Stimulated activated CD4-positive, alpha-beta T cell treated with anti-CD3 and anti-CD28 coated beads, Interleukin-4, amount 100 ng/mL, for 48 hours (primary cell): ENCODE measurements around the gene GNE.
"Not testable (repeated sequence)": the region's sequence is repeated elsewhere in the genome, so short reads cannot be mapped to it uniquely, and the experiment has no call there.

Experiments used
- DNase-seq, 2 donors: peaks; one replicate each; pipeline ENCODE4 v3.0.0-alpha.2; 2020; ENCODE audit warnings: low read depth in 2 of 2

GNE gene

DNA sequence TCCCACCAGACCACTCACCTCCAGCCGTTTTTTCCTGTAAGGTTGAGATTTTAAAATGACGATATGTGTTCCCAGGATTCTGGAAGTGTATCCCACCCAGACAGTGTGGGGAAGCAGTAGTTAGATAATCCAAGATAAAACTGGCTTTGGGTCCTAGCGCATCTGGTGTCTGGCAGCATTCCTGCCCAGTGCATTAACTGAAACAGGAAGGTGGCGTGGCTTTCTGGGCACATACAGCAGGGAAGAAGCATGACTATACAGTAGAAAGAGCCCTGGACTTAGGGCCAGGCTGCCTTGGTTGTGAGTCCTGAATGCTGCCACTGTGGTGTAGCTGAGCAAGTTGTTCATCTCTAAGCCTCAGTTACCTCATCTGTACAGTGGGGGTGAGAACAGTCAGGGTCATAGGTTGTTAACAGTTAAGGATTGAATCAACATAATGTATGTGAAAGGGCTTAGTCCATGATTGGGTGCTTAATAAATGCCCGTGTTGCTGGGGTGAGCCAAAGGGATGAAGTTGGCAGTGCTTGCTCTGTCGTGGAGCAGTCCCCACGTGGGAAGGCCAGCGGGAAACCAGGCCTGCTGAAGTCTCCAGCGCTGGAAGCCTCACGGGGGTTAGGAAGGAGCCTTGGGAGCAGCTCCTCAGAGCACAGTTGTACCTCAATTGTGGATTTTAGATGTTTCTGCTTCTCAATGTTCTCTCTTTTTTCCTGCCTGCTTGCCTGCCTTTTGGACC, 49.6 kb downstream of the GNE start:
- no peak for DNase-seq

DNA sequence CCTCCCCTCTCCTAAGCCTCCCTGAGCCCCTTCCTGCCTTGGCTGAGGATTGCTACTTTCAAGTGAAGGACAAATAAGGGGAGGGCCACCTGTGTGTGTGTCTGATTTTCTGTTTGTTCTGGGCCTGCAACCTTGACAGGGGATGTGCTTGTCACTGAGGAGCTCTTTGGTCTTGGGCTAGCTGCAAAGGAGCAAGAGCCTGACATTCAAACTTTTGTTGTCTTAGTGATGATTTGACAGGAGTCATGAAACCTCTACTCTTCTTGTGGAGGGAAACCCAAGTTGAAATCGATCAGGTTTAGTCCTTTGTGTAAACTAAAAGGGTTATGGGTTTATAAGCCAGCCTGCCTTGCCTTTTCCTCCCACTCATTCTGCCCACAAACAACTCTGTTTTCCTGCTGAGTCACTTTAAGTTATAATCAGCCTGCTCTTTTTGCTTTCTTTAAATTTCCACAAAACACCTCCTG, 50.7 kb downstream of the GNE start:
- no peak for DNase-seq

DNA sequence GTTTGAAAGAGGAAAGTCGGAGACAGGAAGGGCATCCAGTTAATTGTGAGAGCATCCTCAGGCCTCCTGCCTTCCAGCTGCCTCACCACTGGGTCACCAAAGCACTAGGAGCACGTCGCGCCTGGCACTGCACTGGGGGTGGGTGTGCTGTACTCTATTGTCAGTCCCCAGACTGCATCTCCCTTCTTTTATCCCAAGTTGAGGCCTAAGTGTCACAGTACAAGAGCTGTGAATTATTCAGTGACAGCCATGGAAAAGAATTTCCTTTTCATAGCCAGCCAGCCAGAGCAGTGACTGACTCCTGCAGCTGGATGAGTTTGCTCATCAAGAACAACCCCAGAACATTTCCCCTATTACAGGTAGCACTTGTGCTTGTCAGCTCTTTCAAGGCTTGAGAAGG, 51.2 kb downstream of the GNE start:
- DNase-seq = no peak

DNA sequence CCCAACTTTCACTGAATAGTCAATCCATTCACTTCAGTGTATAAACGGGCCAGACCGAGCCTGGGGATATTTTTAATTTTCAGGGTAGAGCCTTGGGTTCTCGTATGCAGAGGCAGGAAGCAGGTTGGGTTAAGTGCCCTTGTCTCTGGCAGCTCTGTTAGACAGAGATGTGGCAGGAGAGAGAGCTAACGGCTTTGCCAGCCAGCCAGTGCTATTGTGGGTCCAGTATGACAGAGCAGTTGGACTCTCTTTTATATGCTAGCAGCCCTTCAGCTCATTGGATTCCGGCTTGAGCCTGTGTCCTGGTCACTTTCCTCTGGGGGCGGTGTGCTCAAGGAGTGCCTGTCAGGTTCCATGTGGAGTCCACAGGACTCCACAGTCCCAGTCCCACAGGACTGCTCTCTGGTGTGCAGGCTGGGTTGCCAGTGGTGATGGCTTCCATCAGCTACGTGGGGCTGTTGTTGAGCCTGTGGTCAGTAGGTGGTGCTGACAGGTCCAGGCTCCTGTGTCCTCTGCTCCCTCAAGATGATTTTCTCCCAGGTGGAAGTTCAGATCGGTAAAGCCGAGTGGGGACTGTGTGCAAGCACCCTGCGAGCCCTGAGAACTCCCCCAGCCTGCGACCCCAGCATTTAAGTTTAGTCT, 53.2 kb downstream of the GNE start:
- DNase-seq = no peak

DNA sequence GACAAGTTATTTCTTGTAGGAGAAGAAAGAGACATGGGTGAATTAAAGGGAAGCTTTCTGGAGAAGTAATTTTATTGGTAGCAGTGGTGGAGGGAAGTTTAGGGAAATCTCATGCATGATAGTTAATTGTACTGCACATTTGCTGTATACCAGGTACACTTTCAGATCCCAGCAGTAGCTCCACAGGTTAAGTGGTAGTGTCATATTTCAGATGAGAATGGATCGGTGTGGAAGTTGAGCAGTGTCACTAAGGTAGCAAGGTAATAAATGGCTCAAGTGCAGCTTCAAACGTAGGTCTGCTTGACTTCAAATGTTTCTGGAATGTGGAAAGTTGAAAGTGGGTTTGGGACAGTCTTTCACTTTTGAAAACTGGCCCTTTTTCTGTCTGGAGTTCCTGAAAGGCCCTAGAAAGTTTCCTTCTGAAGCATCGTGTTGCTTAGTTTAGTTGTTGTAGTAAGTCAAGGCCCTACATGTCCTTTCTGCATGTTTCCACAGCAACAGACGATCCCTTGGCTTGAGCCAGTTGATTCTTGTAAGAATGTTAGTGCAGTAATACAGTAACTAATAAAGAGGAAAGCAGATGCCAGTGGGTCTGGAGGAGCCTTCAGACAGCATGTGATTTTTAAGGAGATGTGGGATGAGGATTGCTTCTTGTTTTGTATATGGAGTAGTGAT, 63.8 kb downstream of the GNE start:
- no peak for DNase-seq

DNA sequence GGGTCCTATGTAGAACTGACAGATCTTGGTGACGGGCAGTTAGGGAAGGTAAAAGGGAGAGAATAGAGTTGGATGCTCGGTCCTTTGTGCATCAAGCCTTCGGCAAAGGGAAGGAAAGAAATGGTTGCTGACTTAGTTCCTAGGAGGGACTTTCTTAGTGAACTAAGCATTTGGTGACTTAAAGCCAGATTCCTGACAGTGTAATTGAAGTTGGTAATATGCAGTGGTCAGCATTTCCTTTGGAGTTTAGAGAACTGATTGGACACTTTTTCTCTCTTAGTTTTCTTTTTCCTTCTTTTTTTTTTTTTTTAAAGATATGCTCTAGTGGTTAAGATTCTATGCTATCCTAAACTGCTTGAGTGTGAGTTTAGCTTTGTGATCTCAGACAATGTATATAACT, 65.2 kb downstream of the GNE start:
- DNase-seq = no peak

DNA sequence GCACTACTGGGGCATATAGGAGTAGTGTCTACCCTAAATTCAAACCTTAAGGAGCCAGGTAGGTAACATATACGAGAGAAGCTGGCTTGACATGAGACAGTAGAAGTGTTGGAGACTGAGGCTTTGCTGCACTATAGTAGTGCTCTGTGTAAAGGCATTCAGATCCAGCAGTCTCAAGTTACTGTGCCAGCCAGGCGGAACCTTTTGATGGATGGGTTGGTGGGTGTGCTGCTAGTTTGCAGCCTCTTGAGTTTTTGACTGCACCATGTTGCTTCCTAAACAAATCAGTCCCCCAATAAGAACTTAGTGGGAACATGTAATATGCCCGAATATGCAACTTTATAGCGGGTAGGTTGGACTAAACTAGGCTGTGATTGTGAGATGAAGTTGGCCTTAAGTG, 66.1 kb downstream of the GNE start:
- DNase-seq = no peak

DNA sequence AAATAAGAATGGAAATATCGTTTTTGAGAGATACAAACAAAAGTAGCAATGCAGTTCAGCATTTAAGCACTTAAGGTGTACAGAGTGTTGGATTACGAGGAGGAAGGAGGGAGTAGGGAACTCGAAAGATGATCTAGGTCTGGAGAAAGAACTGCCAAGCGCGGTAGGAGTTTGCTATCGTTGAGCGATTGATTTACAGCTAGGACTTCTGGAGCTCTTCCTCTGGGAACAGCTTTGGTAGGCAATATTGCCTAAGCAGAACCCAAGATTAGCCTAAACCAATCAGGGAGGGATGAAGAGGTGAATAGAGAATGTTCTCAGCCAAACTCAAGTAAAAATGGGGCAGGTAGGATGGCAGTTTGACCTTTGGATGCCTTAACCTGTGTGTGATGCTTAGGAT, 66.6 kb downstream of the GNE start:
- DNase-seq = no peak

DNA sequence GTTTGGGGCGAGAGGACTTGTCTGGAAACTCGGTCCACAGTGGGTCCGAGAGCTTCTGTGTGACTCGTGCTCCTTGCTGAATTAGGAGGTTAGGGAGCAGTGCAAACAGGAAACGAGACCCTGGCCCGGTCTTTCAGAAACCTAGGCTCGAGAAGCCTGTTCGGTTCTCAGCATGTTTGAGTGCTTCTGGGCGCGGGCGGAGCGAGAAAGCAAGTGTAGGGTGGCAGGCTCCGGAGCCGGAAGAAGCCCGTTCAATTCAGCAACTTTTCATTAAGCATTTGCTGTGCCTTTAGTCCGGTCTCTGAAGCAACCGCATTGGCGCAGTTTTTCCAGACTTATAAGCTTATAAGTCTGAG, 67.0 kb downstream of the GNE start:
- DNase-seq = peak; percentile 19 to 32

DNA sequence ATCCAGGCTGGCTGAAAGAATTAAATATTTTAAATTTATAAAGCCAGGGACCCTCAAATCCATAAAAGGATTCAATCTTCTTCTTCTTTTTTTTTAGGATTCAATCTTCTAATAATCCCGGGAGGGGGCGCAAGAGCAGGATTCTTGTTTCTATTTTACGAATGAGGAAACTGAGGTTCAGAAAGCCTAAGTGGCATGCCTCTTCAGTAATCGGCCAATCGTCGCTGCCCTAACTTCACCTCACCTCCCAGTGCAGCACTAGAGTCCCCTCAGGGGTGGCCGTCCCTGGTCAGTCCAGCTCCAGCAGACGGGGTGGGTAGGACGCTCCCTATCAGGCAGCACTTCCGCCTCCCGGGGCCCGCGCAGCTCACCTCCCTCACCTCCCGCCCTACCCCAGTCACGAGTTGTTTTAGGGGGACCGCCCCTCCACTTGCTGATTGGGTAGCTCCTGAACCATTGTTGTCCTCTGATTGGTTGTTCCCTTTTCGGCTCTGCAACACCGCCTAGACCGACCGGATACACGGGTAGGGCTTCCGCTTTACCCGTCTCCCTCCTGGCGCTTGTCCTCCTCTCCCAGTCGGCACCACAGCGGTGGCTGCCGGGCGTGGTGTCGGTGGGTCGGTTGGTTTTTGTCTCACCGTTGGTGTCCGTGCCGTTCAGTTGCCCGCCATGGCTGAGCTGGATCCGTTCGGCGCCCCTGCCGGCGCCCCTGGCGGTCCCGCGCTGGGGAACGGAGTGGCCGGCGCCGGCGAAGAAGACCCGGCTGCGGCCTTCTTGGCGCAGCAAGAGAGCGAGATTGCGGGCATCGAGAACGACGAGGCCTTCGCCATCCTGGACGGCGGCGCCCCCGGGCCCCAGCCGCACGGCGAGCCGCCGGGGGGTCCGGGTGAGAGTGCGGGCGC, 67.6 kb downstream of the GNE start, which contains the start of gene CLTA:
Gene CLTA, plus strand, starts transcription at position 534 of the 902 bp plus-strand sequence. Its CDS starts 136 bp downstream, at position 670.
- DNase-seq = peak; percentile 88 to 92

DNA sequence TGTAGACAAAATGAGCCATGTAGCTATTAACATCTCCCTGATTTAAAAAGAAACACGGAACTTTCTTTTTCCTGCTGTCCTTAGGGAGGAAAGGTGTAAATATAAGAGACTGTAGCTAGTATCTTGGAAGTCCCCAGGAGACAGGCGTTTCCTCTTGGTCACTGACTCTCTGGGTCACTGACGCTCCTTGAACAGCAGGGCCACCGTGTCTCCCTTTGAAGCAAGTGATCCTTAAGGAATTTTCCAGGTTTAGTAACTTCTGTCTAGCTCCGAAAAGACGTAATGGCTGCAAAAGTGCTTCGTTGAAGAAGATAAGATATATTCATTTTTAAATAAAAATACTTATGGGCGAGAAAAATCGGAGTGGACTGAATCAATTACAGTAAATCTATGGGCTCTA, 68.3 kb downstream of the GNE start:
- DNase-seq = no peak

DNA sequence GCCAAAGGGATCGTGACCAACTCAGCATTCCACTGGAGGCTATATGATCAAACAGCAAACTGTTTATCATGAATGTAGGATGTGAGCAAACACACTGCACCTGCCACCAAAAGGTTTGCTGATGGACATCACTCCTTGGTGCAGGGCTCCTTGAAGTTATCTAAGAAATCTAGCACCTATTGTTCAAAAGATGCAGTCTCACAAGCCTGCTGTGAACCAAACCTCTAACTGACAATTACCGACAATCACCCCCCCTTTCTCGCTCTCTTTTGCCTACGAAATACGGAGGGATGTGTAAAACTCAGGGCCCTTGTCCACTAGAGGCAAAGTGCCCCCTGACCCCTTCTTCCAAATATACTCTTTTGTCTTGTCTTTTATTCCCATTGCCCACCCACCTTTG, 70.0 kb downstream of the GNE start:
- no peak for DNase-seq

DNA sequence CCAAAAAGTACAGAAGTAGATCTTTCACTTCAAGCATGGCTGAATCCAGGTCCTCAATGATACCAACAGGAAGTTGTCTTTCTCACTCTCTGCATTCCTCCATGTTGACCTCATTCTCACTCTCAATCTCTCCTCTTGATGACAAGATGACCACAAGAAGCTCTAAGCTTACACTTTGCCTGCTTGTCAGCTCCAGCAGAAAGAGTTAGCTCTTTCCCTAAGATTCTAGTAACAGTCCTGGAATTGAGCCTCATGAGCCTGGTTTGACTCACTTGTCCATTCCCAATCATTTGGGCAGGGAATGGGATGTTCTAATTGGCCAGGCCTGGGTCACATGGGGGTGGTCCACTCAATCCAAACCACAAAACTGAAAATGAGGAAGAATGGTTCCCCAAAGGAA, 70.8 kb downstream of the GNE start:
- no peak for DNase-seq

DNA sequence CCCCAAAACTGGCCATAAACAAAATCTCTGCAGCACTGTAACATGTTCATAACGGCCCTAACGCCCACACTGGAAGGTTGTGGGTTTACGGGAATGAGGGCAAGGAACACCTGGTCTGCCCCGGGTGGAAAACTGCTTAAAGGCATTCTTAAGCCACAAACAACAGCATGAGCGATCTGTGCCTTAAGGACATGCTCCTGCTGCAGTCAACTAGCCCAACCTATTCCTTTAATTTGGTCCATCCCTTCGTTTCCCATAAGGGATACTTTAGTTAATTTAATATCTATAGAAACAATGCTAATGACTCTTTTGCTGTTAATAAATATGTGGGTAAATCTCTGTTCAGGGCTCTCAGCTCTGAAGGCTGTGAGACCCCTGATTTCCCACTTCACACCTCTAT, 78.0 kb downstream of the GNE start:
- not testable (repeated sequence) for DNase-seq

DNA sequence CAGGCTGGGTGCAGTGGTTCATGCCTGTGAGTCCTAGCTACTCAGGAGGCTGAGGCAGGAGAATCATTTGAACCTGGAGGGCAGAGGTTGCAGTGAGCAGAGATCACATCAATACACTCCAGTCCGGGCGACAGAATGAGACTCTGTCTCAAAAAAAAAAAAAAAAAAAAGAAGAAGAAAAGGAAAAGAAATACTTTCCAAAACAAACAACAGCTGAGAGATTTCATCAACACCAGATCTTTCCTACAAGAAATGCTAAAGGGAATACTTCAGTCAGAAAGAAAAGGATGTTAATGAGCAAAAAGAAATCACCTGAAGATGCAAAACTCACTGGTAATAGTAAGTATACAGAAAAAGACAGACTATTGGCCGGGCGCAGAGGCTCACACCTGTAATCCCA, 80.7 kb downstream of the GNE start:
- DNase-seq = no peak

DNA sequence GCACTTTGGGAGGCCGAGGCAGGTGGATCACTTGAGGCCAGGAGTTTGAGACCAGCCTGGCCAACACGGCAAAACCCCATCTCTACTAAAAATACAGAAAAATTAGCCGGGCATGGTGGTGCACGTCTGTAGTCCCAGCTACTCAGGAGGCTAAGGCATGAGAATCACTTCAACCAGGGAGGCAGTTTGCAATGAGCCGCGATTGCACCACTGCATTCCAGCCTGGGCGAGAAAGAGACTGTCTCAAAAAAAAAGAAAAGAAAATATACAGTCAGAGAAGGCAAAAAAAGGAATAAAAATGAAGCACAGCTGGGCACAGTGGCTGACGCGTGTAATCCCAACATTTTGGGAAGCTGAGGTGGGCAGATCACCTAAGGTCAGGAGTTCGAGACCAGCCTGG, 81.8 kb downstream of the GNE start:
- not testable (repeated sequence) for DNase-seq

DNA sequence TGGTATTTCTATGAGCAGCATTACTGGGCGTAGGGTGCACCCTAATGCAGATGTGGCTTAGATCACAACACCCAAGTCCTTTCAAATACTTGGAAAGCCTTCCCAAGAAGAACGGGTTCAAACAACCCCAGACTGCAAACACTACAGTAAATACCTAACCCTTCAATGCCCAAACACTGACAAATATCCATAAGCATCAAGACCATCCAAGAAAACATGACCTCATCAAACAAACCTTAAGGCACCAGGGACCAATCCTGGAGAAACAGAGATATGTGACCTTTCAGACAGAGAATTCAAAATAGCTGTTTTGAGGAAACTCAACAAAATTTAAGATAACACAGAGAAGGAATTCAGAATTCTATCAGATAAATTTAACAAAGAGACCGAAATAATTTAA, 83.0 kb downstream of the GNE start:
- not testable (repeated sequence) for DNase-seq

DNA sequence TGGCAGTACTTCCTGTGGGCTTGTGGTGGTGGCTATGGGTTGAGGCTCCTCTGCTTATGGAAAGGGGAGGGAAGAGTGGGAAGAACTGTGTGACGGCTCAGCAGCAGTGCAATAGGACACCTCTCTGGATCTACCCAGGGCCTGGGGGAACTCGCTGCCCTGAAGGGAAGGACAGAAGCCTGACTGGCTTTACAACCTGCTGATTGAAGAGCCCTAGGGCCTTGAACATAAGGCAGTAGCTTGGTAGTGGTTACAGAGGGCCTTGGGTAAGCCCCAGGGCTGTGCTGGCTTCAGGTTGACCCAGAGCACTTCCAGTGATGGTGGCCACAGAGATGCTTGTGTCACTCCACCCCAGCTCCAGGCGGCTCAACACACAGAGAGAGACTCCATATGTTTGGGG, 83.5 kb downstream of the GNE start:
- DNase-seq = no peak

DNA sequence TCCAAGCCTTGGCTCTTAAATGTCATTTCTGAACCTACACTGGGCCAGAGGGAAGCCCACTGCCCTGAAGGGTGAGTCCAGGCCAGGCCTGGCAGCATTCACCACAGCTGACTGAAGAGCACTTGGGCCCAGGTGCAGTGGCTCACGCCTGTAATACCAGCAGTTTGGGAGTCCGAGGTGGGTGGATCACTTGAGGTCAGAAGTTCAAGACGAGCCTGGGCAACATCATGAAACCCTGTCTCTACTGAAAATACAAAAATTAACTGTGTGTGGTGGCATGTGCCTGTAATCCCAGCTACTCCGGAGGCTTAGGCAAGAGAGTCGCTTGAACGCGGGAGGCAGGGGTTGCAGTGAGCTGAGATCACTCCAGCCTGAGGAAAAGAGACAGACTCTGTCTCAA, 84.0 kb downstream of the GNE start:
- DNase-seq = no peak

DNA sequence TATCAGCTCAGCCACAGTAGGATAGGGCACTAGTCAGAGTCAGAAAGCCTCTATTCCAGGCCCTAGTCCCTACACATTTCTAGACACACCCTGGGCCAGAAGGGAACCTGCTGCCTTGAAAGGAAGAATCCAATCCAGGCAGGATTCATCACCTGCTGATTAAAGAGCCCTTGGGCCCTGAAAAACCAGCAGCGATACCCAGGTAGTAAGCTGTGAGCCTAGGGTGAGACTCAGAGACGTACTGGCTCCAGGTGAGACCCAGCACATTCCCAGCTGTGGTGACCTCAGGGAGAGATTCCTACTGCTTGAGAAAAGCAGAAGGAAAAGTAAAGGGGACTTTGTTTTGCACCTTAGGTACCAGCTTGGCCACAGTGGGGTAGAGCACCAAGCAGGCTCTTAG, 84.4 kb downstream of the GNE start:
- DNase-seq = no peak

DNA sequence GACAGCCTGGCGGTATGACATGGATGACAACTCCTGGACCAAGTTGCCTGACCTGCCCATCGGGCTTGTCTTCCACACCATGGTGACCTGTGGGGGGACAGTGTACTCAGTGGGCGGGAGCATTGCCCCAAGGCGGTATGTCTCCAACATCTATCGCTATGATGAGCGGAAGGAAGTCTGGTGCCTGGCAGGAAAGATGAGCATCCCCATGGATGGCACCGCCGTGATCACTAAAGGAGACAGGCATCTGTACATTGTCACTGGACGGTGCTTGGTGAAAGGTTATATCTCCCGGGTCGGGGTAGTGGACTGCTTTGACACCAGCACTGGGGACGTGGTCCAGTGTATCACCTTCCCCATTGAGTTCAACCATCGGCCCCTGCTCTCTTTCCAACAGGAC, 87.7 kb downstream of the GNE start:
- DNase-seq = no peak

DNA sequence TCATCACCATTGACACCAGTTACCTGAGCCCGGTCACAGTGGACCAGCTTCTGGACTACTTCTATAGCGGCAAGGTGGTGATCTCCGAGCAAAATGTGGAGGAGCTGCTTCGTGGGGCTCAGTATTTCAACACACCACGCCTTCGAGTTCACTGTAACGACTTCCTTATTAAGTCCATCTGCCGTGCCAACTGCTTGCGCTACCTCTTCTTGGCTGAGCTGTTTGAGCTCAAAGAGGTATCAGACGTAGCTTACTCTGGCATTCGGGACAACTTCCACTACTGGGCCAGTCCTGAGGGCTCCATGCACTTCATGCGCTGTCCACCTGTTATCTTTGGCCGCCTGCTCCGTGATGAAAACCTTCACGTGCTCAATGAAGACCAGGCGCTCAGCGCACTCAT, 88.5 kb downstream of the GNE start:
- no peak for DNase-seq
